GM18507 (cell line): ENCODE results near the gene PDE4A.
A peak's percentile ranks its signal among the peaks of the same experiment; 100 is the strongest.
"Not testable (repeated sequence)": the region's sequence is repeated elsewhere in the genome, so short reads cannot be mapped to it uniquely, and the experiment has no call there.

Source experiments
- DNase-seq: peaks from one replicate; pipeline ENCODE4 v3.0.0; 2011; ENCODE audit warnings: low read depth; ENCODE audit not compliant: insufficient read length; ENCODE audit errors: extremely low spot score
- FAIRE-seq: peaks from 2 replicates; lab custom pipeline; 2011; peaks lifted over from hg19 to GRCh38; lab: Jason Lieb, UNC

The PDE4A gene

GRCh38 chr19:10402441-10403038 is 17.8 kb upstream of the PDE4A start:
- DNase-seq = no peak
- no peak for FAIRE-seq

GRCh38 chr19:10403137-10404021 is 17.0 kb upstream of the PDE4A start, which contains the start of gene CDC37:
Gene CDC37 (minus strand): TSS chr19:10403542. CDS start chr19:10403479, 63 bp downstream.
- DNase-seq = peak; percentile 97
- FAIRE-seq = peak; percentile 93

- DNase-seq (no peak), FAIRE-seq (no peak)
Measured at GRCh38 chr19:10404888-10405820, 15.2 kb upstream of the PDE4A start.

- DNase-seq (no peak), FAIRE-seq (no peak)
Measured at GRCh38 chr19:10406191-10406590, 14.1 kb upstream of the PDE4A start.

GRCh38 chr19:10407096-10407495 is 13.2 kb upstream of the PDE4A start:
- DNase-seq = no peak
- no peak for FAIRE-seq

- FAIRE-seq = peak; percentile 86
- DNase-seq = no peak
Measured at GRCh38 chr19:10408511-10409283, 11.6 kb upstream of the PDE4A start.

GRCh38 chr19:10411224-10411623 is 9.1 kb upstream of the PDE4A start:
- DNase-seq, FAIRE-seq: not testable (repeated sequence)

GRCh38 chr19:10412257-10412977 is 7.9 kb upstream of the PDE4A start:
- FAIRE-seq (peak; percentile 95), DNase-seq (no peak)

GRCh38 chr19:10416083-10416379 is 4.3 kb upstream of the PDE4A start:
- DNase-seq = no peak
- no peak for FAIRE-seq

- DNase-seq (no peak), FAIRE-seq (peak; percentile 85)
Measured at GRCh38 chr19:10416380-10417257, 3.7 kb upstream of the PDE4A start.

- DNase-seq (no peak), FAIRE-seq (no peak)
Measured at GRCh38 chr19:10417541-10418234, 2.6 kb upstream of the PDE4A start.

- DNase-seq (no peak), FAIRE-seq (no peak)
Measured at GRCh38 chr19:10418235-10418484, 2.2 kb upstream of the PDE4A start.

- no peak for DNase-seq
- no peak for FAIRE-seq
Measured at GRCh38 chr19:10418485-10419199, 1.7 kb upstream of the PDE4A start.

- FAIRE-seq = no peak
- DNase-seq = no peak
Measured at GRCh38 chr19:10419200-10419645, 1.1 kb upstream of the PDE4A start.

- no peak for DNase-seq
- peak; percentile 52 for FAIRE-seq
Measured at GRCh38 chr19:10419646-10420443, 493 bp upstream of the PDE4A start.
